H9 (cell line): Measurements from ENCODE around the gene FBXL19. TPM values are rescaled to one million over a fixed set of nuclear protein-coding genes. Genes with fewer than 3 reads are reported as not detected.

Source experiments
- DNase-seq: peaks from one replicate; pipeline ENCODE4 v3.0.0-alpha.2; 2017
- H2AFZ ChIP-seq: one replicate; pipeline ENCODE4 v1.6.1; 2013; ENCODE audit warnings: mild to moderate bottlenecking, low read length, control low read depth, moderate library complexity
- H2AK5ac ChIP-seq: 2 replicates; pipeline ENCODE4 v1.6.1; 2013; ENCODE audit warnings: low read length, control low read depth, mixed read lengths; ENCODE audit not compliant: insufficient read length
- H2BK120ac ChIP-seq: one replicate; pipeline ENCODE4 v1.6.1; 2013; ENCODE audit warnings: low read depth, mild to moderate bottlenecking, low read length, control low read depth, inconsistent platforms; ENCODE audit not compliant: poor library complexity, severe bottlenecking
- H2BK12ac ChIP-seq: 2 replicates; pipeline ENCODE4 v1.6.1; 2013; ENCODE audit warnings: low read length, control low read depth, mixed read lengths, low read depth; ENCODE audit not compliant: insufficient read length
- H2BK15ac ChIP-seq: 2 replicates; pipeline ENCODE4 v1.6.1; 2013; ENCODE audit warnings: low read depth, low read length, control low read depth
- H2BK20ac ChIP-seq: one replicate; pipeline ENCODE4 v1.6.1; 2013; ENCODE audit warnings: low read depth, mild to moderate bottlenecking, low read length, control low read depth, inconsistent platforms; ENCODE audit not compliant: poor library complexity, severe bottlenecking
- H2BK5ac ChIP-seq: 2 replicates; pipeline ENCODE4 v1.6.1; 2013; ENCODE audit warnings: low read length, control low read depth, mixed read lengths; ENCODE audit not compliant: insufficient read length
- H3K14ac ChIP-seq: 2 replicates; pipeline ENCODE4 v1.6.1; 2013; ENCODE audit warnings: low read length, control low read depth; ENCODE audit not compliant: insufficient read depth
- H3K18ac ChIP-seq: 2 replicates; pipeline ENCODE4 v1.6.1; 2013; ENCODE audit warnings: low read depth, mild to moderate bottlenecking, mixed read lengths, low read length, control low read depth; ENCODE audit not compliant: insufficient read length
- H3K23ac ChIP-seq: 2 replicates; pipeline ENCODE4 v1.6.1; 2013; ENCODE audit warnings: low read length, control low read depth, mixed read lengths, low read depth; ENCODE audit not compliant: insufficient read length
- H3K23me2 ChIP-seq: 2 replicates; pipeline ENCODE4 v1.6.1; 2013; ENCODE audit warnings: low read depth, mild to moderate bottlenecking, mixed read lengths, low read length, control low read depth; ENCODE audit not compliant: insufficient read length, poor library complexity, severe bottlenecking
- H3K27ac ChIP-seq: 2 replicates; pipeline ENCODE4 v1.5.1; 2013; ENCODE audit warnings: low read length, control low read depth, mixed read lengths, low read depth; ENCODE audit not compliant: insufficient read length
- H3K27me3 ChIP-seq: 2 replicates; pipeline ENCODE4 v1.6.1; 2013; ENCODE audit warnings: low read length, control low read depth, inconsistent platforms; ENCODE audit not compliant: insufficient read depth
- H3K4ac ChIP-seq: 2 replicates; pipeline ENCODE4 v1.6.1; 2013; ENCODE audit warnings: low read depth, mild to moderate bottlenecking, control low read depth, inconsistent platforms, low read length, moderate library complexity
- H3K4me1 ChIP-seq: 2 replicates; pipeline ENCODE4 v1.6.1; 2013; ENCODE audit warnings: low read length, control low read depth, inconsistent platforms; ENCODE audit not compliant: insufficient read depth
- H3K4me2 ChIP-seq: 2 replicates; pipeline ENCODE4 v1.6.1; 2013; ENCODE audit warnings: low read length, control low read depth, mixed read lengths; ENCODE audit not compliant: insufficient read length, insufficient read depth
- H3K56ac ChIP-seq: 2 replicates; pipeline ENCODE4 v1.6.1; 2013; ENCODE audit warnings: low read depth, mild to moderate bottlenecking, mixed read lengths, low read length, control low read depth; ENCODE audit not compliant: insufficient read length
- H3K79me1 ChIP-seq: 2 replicates; pipeline ENCODE4 v1.6.1; 2013; ENCODE audit warnings: low read depth, mild to moderate bottlenecking, moderate library complexity, low read length, control low read depth, inconsistent platforms; ENCODE audit not compliant: insufficient read depth, poor library complexity, severe bottlenecking
- H3K79me2 ChIP-seq: 2 replicates; pipeline ENCODE4 v1.6.1; 2013; ENCODE audit warnings: low read length, control low read depth, inconsistent platforms; ENCODE audit not compliant: insufficient read depth
- H3K9ac ChIP-seq: 2 replicates; pipeline ENCODE4 v1.6.1; 2013; ENCODE audit warnings: low read length, control low read depth, mixed read lengths; ENCODE audit not compliant: insufficient read length; ENCODE audit errors: extremely low read depth
- H3K9me3 ChIP-seq: one replicate; pipeline ENCODE4 v1.6.1; 2013; ENCODE audit warnings: low read depth, low read length, inconsistent platforms; ENCODE audit not compliant: control insufficient read depth
- H3T11ph ChIP-seq: one replicate; pipeline ENCODE4 v1.6.1; 2013; ENCODE audit warnings: mild to moderate bottlenecking, low read length, control low read depth, inconsistent platforms
- H4K20me1 ChIP-seq: one replicate; pipeline ENCODE4 v1.6.1; 2013; ENCODE audit not compliant: control insufficient read depth, insufficient read length, insufficient read depth
- H4K5ac ChIP-seq: 2 replicates; pipeline ENCODE4 v1.6.1; 2013; ENCODE audit warnings: low read depth, mild to moderate bottlenecking, mixed read lengths, low read length, control low read depth; ENCODE audit not compliant: insufficient read length
- H4K8ac ChIP-seq: replicated peaks from 2 replicates; pipeline ENCODE4 v1.6.1; 2013; ENCODE audit warnings: low read length, control low read depth, mixed read lengths, low read depth; ENCODE audit not compliant: insufficient read length
- H4K91ac ChIP-seq: 2 replicates; pipeline ENCODE4 v1.6.1; 2013; ENCODE audit warnings: low read depth, mild to moderate bottlenecking, moderate library complexity, mixed read lengths, low read length, control low read depth; ENCODE audit not compliant: insufficient read length
- H3K27ac Mint-ChIP-seq, 3 experiments: 2 replicates in 2 of 3; 3 replicates in 1 of 3; pipeline ENCODE4 v1.8.0; 2020 to 2021; ENCODE audit warnings: mixed read lengths in 3 of 3, mild to moderate bottlenecking in 1 of 3, moderate library complexity in 1 of 3
- H3K27me3 Mint-ChIP-seq: 2 replicates; pipeline ENCODE4 v1.8.0; 2021; ENCODE audit warnings: low read depth, mild to moderate bottlenecking, moderate library complexity, mixed read lengths
- H3K36me3 Mint-ChIP-seq, 3 experiments: 2 replicates in 2 of 3; 3 replicates in 1 of 3; pipeline ENCODE4 v1.8.0; 2020 to 2021; ENCODE audit warnings: low read depth in 3 of 3, mixed read lengths in 3 of 3; ENCODE audit not compliant: insufficient read depth in 1 of 3
- H3K4me1 Mint-ChIP-seq, 2 experiments: 2 replicates each; pipeline ENCODE4 v1.8.0; 2020; ENCODE audit warnings: mixed read lengths in 2 of 2
- H3K4me3 Mint-ChIP-seq, 2 experiments: 2 replicates in 1 of 2; 3 replicates in 1 of 2; pipeline ENCODE4 v1.8.0; 2020 to 2021; ENCODE audit warnings: mild to moderate bottlenecking in 2 of 2, mixed read lengths in 2 of 2, moderate library complexity in 1 of 2
- H3K9me3 Mint-ChIP-seq, 2 experiments: 2 replicates in 1 of 2; 3 replicates in 1 of 2; pipeline ENCODE4 v1.8.0; 2020; ENCODE audit warnings: mild to moderate bottlenecking in 2 of 2, mixed read lengths in 2 of 2, moderate library complexity in 1 of 2
- WGBS: extraction: QIAGEN DNeasy Blood & Tissue Kit; methylation state at CpG from one replicate; pipeline ENCODE4 v1.1.7; 2013; ENCODE audit warnings: missing lambda C conversion rate, low lambda C conversion rate, mixed read lengths; ENCODE audit not compliant: insufficient read length; ENCODE audit errors: extremely low coverage; 5-methylcytosine and 5-hydroxymethylcytosine counted together
- total RNA-seq: library from RNA; stranded (reverse); gene quantifications from 2 replicates; pipeline ENCODE4 v1.2.1, GENCODE V29; 2021
- TF ChIP-seq, protein P1 (sequence below): fragments of 200-600 bp; sonication (generic); conservative IDR thresholded peaks from 3 replicates; pipeline ENCODE4 v1.8.0; 2021; ENCODE audit warnings: antibody characterized with exemption, mild to moderate bottlenecking

FBXL19 gene
- total RNA-seq, 1 experiment from 2014 or later, result 66.8 TPM

DNA sequence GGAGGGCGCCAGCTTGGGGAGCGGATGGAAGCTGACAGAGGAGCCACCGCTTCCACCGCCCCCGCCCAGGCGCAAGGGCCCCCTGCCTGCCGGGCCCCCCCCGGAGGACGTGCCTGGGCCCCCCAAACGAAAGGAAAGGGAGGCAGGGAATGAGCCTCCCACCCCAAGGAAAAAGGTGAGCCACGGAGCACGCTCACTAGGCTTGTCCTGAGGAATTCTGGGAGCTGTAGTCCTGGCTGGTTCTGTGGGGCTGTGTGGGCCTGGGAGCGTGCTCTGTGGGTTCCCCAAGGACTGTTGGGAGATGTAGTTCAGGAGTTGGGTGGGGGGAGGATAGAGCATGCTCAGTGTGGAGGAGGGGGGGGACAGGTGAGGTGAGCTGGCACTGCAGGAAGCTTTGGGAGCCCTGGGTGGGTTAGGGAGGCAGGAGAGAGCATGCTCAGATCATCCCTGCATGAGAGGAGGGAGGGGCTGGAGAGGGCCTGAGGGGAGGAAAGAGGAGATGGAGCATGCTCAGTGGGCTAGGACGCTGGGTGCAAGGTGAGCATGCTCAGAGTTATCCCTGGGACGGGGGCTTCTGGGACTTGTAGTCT lies 4.5 kb downstream of the FBXL19 start:
- peaks cover 33 to 44% (median 43%) of the 10 kb centered on the region in 3 experiments for H3K36me3 Mint-ChIP-seq

More for the DNA sequence above, 4.5 kb downstream of the FBXL19 start:
- Histone ChIP-seq H2BK15ac (no peak overlapping the region), H4K8ac (no peak overlapping the region), H2BK12ac (no peak overlapping the region), H3K23ac (no peak overlapping the region), H4K91ac (no peak overlapping the region), H3K18ac (no peak overlapping the region), H2BK120ac (no peak overlapping the region), H3K9me3 (no peaks in the 10 kb centered on the region), H3K79me2 (no peaks in the 10 kb centered on the region), H3K23me2 (peaks cover 9% of the 10 kb centered on the region), H2BK20ac (no peak overlapping the region), H2BK5ac (no peak overlapping the region), H4K5ac (no peak overlapping the region), H3K27me3 (no peaks in the 10 kb centered on the region), H3K9ac (no peak overlapping the region), H3T11ph (no peak overlapping the region), H2AK5ac (no peak overlapping the region), H3K4me2 (no peak overlapping the region), H3K14ac (no peak overlapping the region), H3K4ac (no peak overlapping the region), H3K79me1 (no peaks in the 10 kb centered on the region), H3K56ac (no peak overlapping the region), H3K27ac (no peak overlapping the region), H2AFZ (no peak overlapping the region), H3K4me1 (no peaks in the 10 kb centered on the region), H4K20me1 (no peaks in the 10 kb centered on the region)
- H3K4me1 Mint-ChIP-seq, result peaks cover 10 to 24% of the 10 kb centered on the region in 2 experiments
- H3K27ac Mint-ChIP-seq, result peak overlapping the region in 2 of 3 experiments; percentile 53 to 94; a peak in 1 of 7 replicates
- peak; percentile 96 for DNase-seq
- H3K9me3 Mint-ChIP-seq, result no peaks in the 10 kb centered on the region; a peak in 1 of 5 replicates
- H3K4me3 Mint-ChIP-seq, result peak overlapping the region in 1 of 2 experiments; percentile 62; a peak in 4 of 5 replicates
- no peaks in the 10 kb centered on the region for H3K27me3 Mint-ChIP-seq
- TF ChIP-seq, protein P1, sequence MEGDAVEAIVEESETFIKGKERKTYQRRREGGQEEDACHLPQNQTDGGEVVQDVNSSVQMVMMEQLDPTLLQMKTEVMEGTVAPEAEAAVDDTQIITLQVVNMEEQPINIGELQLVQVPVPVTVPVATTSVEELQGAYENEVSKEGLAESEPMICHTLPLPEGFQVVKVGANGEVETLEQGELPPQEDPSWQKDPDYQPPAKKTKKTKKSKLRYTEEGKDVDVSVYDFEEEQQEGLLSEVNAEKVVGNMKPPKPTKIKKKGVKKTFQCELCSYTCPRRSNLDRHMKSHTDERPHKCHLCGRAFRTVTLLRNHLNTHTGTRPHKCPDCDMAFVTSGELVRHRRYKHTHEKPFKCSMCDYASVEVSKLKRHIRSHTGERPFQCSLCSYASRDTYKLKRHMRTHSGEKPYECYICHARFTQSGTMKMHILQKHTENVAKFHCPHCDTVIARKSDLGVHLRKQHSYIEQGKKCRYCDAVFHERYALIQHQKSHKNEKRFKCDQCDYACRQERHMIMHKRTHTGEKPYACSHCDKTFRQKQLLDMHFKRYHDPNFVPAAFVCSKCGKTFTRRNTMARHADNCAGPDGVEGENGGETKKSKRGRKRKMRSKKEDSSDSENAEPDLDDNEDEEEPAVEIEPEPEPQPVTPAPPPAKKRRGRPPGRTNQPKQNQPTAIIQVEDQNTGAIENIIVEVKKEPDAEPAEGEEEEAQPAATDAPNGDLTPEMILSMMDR, result no peak
- WGBS, result no CpG with 5 or more reads among the region's 15 CpGs
